Neural crest cell (in vitro differentiated cells): Measurements from ENCODE around the gene TCF4. TPM values are rescaled to one million over a fixed set of nuclear protein-coding genes. Genes with fewer than 3 reads are reported as not detected.

Experiments used
- DNase-seq: peaks from one replicate; pipeline ENCODE4 v3.0.0; 2021; ENCODE audit warnings: low read depth, mixed read lengths, low spot score
- H3K27ac Mint-ChIP-seq: one replicate; pipeline ENCODE4 v1.8.0; 2021; ENCODE audit warnings: mild to moderate bottlenecking, mixed read lengths; ENCODE audit not compliant: unreplicated experiment
- H3K27me3 Mint-ChIP-seq: 2 replicates; pipeline ENCODE4 v1.8.0; 2021; ENCODE audit warnings: low read depth, mild to moderate bottlenecking, mixed read lengths
- H3K36me3 Mint-ChIP-seq: 2 replicates; pipeline ENCODE4 v1.8.0; 2021; ENCODE audit warnings: low read depth, mild to moderate bottlenecking, mixed read lengths
- H3K4me1 Mint-ChIP-seq: 2 replicates; pipeline ENCODE4 v1.8.0; 2021; ENCODE audit warnings: mixed read lengths
- H3K4me3 Mint-ChIP-seq: one replicate; pipeline ENCODE4 v1.8.0; 2021; ENCODE audit warnings: mild to moderate bottlenecking, mixed read lengths
- H3K9me3 Mint-ChIP-seq: 2 replicates; pipeline ENCODE4 v1.8.0; 2021; ENCODE audit warnings: mixed read lengths
- total RNA-seq: library from RNA; stranded (reverse); gene quantifications from 2 replicates; pipeline ENCODE4 v1.2.1, GENCODE V29; 2021
- TF ChIP-seq, protein P1 (sequence below): fragments of 200-600 bp; sonication (generic); conservative IDR thresholded peaks from 2 replicates; pipeline ENCODE4 v1.5.0; 2021; ENCODE audit warnings: antibody characterized with exemption, mild to moderate bottlenecking

TCF4 gene
- total RNA-seq, 1 donor from 2014 or later, result 89.9 TPM

DNA sequence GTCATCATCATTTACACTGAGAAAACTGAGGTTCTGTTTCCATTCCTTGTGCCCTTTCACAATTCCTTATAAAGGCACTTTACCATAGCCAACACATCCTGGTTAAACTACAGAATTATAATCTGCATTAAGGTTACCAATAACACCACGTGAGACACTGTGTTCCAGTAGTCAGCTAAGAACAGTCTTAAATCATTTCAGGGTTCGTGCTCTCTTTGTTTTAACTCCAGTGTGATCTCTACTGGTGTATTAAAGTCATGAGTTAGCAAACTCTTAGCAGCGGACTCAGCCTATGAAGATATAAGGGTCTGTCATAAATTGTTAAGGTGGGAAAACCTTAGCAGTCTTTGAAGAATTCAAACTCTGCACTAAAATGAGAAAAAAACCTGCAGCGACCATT lies 53.0 kb downstream of the TCF4 start:
- Mint-ChIP-seq H3K27me3 (no peaks in the 10 kb centered on the region), H3K4me3 (no peak overlapping the region), H3K9me3 (peaks cover 2% of the 10 kb centered on the region), H3K4me1 (peaks cover 23% of the 10 kb centered on the region), H3K36me3 (peaks cover 4% of the 10 kb centered on the region), H3K27ac (no peak overlapping the region)
- no peak for DNase-seq
- TF ChIP-seq, protein P1, sequence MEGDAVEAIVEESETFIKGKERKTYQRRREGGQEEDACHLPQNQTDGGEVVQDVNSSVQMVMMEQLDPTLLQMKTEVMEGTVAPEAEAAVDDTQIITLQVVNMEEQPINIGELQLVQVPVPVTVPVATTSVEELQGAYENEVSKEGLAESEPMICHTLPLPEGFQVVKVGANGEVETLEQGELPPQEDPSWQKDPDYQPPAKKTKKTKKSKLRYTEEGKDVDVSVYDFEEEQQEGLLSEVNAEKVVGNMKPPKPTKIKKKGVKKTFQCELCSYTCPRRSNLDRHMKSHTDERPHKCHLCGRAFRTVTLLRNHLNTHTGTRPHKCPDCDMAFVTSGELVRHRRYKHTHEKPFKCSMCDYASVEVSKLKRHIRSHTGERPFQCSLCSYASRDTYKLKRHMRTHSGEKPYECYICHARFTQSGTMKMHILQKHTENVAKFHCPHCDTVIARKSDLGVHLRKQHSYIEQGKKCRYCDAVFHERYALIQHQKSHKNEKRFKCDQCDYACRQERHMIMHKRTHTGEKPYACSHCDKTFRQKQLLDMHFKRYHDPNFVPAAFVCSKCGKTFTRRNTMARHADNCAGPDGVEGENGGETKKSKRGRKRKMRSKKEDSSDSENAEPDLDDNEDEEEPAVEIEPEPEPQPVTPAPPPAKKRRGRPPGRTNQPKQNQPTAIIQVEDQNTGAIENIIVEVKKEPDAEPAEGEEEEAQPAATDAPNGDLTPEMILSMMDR, result no peak

DNA sequence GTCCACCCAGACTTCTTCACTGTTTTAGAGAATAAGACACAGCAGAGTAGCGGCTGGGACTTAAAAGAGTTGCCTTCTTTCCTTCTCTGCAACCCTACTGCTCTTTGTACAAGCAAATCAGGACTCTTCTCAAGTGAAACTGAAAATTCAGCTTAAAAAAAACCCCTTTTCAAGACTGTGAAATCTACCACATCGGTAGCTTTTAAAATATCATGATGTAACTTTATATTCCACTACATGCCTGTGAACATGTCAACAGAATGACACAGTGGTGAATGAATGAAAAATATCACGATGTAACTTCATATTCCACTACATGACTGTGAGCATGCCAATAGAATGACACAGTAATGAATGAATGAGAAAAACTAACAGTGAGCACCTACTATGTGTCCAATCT lies 53.4 kb downstream of the TCF4 start:
- TF ChIP-seq, protein P1, result no peak
- H3K27ac Mint-ChIP-seq, result peak overlapping the region; percentile 87
- H3K27me3 Mint-ChIP-seq, result no peaks in the 10 kb centered on the region
- H3K4me3 Mint-ChIP-seq, result no peak overlapping the region
- peaks cover 2% of the 10 kb centered on the region for H3K9me3 Mint-ChIP-seq
- no peak for DNase-seq
- peaks cover 26% of the 10 kb centered on the region for H3K4me1 Mint-ChIP-seq
- H3K36me3 Mint-ChIP-seq, result peaks cover 4% of the 10 kb centered on the region

DNA sequence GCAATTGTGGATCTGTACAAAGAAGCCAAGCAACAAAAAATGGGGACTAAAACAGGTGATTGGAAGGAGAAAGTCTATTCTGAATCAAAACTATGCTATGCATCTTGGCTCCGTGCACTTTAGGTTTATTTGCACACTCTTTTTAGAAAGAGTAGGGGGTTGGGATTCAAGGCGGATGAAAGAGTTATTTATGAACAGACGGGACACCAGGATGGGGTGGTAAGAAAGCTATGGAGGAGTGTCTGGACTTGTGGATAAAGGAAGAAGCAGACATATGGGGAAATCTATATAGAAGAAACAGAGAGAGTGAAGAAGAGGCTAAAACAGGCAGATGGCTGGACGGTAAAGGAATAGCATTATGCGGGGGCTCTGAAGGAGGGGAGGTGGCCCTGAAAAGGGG lies 57.8 kb downstream of the TCF4 start:
- Mint-ChIP-seq H3K27me3 (no peaks in the 10 kb centered on the region), H3K4me1 (peaks cover 28% of the 10 kb centered on the region), H3K4me3 (no peak overlapping the region), H3K36me3 (peaks cover 2% of the 10 kb centered on the region), H3K27ac (no peak overlapping the region), H3K9me3 (no peaks in the 10 kb centered on the region)
- no peak for DNase-seq
- TF ChIP-seq, protein P1, result no peak

DNA sequence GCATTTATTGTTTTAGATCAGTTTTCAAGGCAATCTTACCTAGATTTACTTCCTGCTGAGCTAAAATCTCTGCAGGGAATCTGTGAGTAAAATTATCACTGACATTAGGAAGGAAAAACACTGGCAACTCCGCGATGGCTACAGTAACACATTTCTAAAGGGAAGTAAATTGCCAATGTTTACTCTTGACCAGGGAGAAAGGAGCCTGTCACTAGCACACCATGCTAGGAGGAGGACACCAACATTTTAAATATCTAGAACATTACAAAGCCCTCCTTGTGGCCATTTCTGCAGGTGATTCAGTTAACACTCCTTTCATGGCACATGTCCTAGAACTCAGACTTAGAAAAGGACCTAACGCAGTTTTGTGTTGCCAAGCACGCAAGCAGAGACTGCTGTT lies 58.4 kb downstream of the TCF4 start:
- Mint-ChIP-seq H3K27me3 (no peaks in the 10 kb centered on the region), H3K4me1 (peaks cover 34% of the 10 kb centered on the region), H3K9me3 (peaks cover 3% of the 10 kb centered on the region), H3K36me3 (peaks cover 2% of the 10 kb centered on the region), H3K4me3 (no peak overlapping the region), H3K27ac (no peak overlapping the region)
- no peak for DNase-seq
- TF ChIP-seq, protein P1, result no peak

DNA sequence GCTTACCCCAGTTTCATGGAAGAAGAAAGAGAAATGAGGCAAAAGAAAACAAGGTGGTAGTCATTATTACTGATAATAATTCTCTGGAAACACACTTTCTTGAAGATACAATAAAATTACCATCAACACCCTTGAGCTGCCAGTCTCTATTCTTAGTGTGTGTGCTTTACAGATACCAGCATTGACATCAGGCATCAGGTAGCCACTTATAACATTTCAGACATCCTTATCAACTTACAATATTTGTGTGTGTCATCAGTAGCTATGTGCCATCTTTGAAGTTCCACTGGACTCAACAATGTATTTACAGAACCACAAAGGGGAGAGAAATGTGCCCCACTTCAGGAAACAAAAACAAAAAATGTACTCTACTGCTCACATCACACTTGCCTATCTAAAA lies 62.1 kb downstream of the TCF4 start:
- H3K9me3 Mint-ChIP-seq, result peaks cover 3% of the 10 kb centered on the region
- peaks cover 2% of the 10 kb centered on the region for H3K36me3 Mint-ChIP-seq
- TF ChIP-seq, protein P1, result no peak
- peaks cover 31% of the 10 kb centered on the region for H3K4me1 Mint-ChIP-seq
- H3K4me3 Mint-ChIP-seq, result no peak overlapping the region
- no peak overlapping the region for H3K27ac Mint-ChIP-seq
- no peaks in the 10 kb centered on the region for H3K27me3 Mint-ChIP-seq
- no peak for DNase-seq
